K562 (cell line): Measurements from ENCODE around the gene MAST4. TPM values are rescaled to one million over a fixed set of nuclear protein-coding genes. Genes with fewer than 3 reads are reported as not detected.

Source experiments
- C11orf30 ChIP-seq: fragments of 450-650 bp; IDR thresholded peaks from 2 replicates; pipeline ENCODE4 v1.6.1; 2016; ENCODE audit warnings: low read depth, mild to moderate bottlenecking
- ILF3 ChIP-seq: fragments of 450-650 bp; IDR thresholded peaks from 2 replicates; pipeline ENCODE4 v1.6.1; 2018; ENCODE audit warnings: antibody characterized with exemption, mild to moderate bottlenecking, moderate library complexity, borderline replicate concordance
- POLR3A ChIP-seq: IDR thresholded peaks from 2 replicates; pipeline ENCODE4 v1.6.1; 2011; ENCODE audit warnings: borderline replicate concordance, mild to moderate bottlenecking, moderate library complexity; ENCODE audit not compliant: insufficient read length, insufficient read depth; ENCODE audit errors: extremely low read depth
- RBM22 ChIP-seq: fragments of 200-400 bp; formaldehyde crosslinking; IDR thresholded peaks from 2 replicates; pipeline ENCODE4 v1.6.1; 2018; ENCODE audit warnings: low read length, low read depth; ENCODE audit not compliant: poor library complexity, severe bottlenecking
- polyA plus RNA-seq, 8 experiments: library from polyadenylated mRNA; depleted of rRNA in 4 of 8; stranded (reverse) in 5 of 8; unstranded in 3 of 8; fragments of >200 nt; fragmentation: Nextera tagmentation in 2 of 8; fragmentation: Illumina TruSeq in 1 of 8; extraction: Ambion mirVana in 2 of 8; extraction: Trizol in 1 of 8; gene quantifications; 2 replicates each; pipeline versions ENCODE4 v1.2.1 to v1.2.3, GENCODE V29; 2011 to 2014; ENCODE audit warnings: inconsistent platforms in 1 of 8, missing spikeins in 1 of 8
- total RNA-seq, 7 experiments: library from RNA; depleted of rRNA in 6 of 7; stranded (reverse); fragments of >200 nt in 6 of 7; fragmentation: Illumina TruSeq in 2 of 7; extraction: Trizol in 2 of 7; gene quantifications; 2 replicates each; pipeline versions ENCODE4 v1.2.1 to v1.2.3, GENCODE V29; 2011 to 2021; ENCODE audit warnings: low replicate concordance in 1 of 7
- TF ChIP-seq, protein P1 (sequence below): fragments of 450-650 bp; IDR thresholded peaks from 2 replicates; pipeline ENCODE4 v1.6.1; 2016; ENCODE audit warnings: mild to moderate bottlenecking, moderate library complexity
- TF ChIP-seq, protein P2 (sequence below), 2 experiments: fragments of 450-650 bp; formaldehyde crosslinking in 1 of 2; IDR thresholded peaks; 2 replicates each; pipeline versions ENCODE4 v1.4.0 to v1.6.1; 2014 to 2020; ENCODE audit warnings: mild to moderate bottlenecking in 2 of 2, borderline replicate concordance in 1 of 2, low read depth in 1 of 2

MAST4 gene
- total and polyA plus RNA-seq, 9 of the 15 experiments (the other 6 are each of a cell fraction or from before 2014, with no cell fraction given): 0.88 to 10.1 (median 5.2) TPM

DNA sequence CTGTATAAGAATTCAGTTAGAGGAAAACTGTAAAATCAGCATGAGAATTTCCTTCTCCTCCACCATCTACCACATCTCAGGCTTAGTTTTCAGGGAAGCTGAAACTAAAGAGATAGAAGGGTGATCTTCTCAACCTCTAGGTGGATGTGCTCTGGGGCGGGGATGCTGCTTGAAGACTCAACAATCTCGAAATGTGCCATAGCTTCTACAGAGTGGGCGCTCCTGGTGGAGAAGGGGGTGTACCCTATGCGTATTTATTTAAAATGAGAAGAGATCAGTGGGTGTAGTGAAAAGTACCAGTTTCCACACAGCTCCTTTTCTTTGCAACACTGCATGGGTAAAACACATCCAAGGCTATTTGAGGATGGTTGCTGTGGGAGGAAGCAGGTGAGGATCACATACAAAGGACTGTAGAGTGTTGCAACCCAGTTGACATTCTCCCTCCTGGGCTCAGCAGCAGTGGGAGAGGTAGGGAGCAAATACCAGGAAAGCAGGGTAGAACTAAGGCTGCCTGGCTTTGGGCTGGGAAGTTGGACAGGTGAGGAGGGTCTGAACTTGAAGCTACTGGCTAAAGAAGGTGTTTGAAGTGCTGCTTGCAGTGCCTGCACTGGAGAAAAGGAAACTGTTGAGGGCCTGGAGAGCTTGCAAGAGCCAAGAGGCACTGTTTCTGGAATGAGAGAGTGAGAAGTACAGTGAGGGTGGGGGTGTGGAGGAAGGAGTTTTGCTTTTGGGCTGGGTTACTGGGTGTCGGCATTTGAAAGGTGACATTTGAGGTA is 73.1 kb downstream of the MAST4 start (continued):
- TF ChIP-seq, protein P1, sequence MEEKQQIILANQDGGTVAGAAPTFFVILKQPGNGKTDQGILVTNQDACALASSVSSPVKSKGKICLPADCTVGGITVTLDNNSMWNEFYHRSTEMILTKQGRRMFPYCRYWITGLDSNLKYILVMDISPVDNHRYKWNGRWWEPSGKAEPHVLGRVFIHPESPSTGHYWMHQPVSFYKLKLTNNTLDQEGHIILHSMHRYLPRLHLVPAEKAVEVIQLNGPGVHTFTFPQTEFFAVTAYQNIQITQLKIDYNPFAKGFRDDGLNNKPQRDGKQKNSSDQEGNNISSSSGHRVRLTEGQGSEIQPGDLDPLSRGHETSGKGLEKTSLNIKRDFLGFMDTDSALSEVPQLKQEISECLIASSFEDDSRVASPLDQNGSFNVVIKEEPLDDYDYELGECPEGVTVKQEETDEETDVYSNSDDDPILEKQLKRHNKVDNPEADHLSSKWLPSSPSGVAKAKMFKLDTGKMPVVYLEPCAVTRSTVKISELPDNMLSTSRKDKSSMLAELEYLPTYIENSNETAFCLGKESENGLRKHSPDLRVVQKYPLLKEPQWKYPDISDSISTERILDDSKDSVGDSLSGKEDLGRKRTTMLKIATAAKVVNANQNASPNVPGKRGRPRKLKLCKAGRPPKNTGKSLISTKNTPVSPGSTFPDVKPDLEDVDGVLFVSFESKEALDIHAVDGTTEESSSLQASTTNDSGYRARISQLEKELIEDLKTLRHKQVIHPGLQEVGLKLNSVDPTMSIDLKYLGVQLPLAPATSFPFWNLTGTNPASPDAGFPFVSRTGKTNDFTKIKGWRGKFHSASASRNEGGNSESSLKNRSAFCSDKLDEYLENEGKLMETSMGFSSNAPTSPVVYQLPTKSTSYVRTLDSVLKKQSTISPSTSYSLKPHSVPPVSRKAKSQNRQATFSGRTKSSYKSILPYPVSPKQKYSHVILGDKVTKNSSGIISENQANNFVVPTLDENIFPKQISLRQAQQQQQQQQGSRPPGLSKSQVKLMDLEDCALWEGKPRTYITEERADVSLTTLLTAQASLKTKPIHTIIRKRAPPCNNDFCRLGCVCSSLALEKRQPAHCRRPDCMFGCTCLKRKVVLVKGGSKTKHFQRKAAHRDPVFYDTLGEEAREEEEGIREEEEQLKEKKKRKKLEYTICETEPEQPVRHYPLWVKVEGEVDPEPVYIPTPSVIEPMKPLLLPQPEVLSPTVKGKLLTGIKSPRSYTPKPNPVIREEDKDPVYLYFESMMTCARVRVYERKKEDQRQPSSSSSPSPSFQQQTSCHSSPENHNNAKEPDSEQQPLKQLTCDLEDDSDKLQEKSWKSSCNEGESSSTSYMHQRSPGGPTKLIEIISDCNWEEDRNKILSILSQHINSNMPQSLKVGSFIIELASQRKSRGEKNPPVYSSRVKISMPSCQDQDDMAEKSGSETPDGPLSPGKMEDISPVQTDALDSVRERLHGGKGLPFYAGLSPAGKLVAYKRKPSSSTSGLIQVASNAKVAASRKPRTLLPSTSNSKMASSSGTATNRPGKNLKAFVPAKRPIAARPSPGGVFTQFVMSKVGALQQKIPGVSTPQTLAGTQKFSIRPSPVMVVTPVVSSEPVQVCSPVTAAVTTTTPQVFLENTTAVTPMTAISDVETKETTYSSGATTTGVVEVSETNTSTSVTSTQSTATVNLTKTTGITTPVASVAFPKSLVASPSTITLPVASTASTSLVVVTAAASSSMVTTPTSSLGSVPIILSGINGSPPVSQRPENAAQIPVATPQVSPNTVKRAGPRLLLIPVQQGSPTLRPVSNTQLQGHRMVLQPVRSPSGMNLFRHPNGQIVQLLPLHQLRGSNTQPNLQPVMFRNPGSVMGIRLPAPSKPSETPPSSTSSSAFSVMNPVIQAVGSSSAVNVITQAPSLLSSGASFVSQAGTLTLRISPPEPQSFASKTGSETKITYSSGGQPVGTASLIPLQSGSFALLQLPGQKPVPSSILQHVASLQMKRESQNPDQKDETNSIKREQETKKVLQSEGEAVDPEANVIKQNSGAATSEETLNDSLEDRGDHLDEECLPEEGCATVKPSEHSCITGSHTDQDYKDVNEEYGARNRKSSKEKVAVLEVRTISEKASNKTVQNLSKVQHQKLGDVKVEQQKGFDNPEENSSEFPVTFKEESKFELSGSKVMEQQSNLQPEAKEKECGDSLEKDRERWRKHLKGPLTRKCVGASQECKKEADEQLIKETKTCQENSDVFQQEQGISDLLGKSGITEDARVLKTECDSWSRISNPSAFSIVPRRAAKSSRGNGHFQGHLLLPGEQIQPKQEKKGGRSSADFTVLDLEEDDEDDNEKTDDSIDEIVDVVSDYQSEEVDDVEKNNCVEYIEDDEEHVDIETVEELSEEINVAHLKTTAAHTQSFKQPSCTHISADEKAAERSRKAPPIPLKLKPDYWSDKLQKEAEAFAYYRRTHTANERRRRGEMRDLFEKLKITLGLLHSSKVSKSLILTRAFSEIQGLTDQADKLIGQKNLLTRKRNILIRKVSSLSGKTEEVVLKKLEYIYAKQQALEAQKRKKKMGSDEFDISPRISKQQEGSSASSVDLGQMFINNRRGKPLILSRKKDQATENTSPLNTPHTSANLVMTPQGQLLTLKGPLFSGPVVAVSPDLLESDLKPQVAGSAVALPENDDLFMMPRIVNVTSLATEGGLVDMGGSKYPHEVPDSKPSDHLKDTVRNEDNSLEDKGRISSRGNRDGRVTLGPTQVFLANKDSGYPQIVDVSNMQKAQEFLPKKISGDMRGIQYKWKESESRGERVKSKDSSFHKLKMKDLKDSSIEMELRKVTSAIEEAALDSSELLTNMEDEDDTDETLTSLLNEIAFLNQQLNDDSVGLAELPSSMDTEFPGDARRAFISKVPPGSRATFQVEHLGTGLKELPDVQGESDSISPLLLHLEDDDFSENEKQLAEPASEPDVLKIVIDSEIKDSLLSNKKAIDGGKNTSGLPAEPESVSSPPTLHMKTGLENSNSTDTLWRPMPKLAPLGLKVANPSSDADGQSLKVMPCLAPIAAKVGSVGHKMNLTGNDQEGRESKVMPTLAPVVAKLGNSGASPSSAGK: no peak
- TF ChIP-seq RBM22 (no peak), ILF3 (no peak), POLR3A (no peak), C11orf30 (no peak)
- TF ChIP-seq, protein P2, sequence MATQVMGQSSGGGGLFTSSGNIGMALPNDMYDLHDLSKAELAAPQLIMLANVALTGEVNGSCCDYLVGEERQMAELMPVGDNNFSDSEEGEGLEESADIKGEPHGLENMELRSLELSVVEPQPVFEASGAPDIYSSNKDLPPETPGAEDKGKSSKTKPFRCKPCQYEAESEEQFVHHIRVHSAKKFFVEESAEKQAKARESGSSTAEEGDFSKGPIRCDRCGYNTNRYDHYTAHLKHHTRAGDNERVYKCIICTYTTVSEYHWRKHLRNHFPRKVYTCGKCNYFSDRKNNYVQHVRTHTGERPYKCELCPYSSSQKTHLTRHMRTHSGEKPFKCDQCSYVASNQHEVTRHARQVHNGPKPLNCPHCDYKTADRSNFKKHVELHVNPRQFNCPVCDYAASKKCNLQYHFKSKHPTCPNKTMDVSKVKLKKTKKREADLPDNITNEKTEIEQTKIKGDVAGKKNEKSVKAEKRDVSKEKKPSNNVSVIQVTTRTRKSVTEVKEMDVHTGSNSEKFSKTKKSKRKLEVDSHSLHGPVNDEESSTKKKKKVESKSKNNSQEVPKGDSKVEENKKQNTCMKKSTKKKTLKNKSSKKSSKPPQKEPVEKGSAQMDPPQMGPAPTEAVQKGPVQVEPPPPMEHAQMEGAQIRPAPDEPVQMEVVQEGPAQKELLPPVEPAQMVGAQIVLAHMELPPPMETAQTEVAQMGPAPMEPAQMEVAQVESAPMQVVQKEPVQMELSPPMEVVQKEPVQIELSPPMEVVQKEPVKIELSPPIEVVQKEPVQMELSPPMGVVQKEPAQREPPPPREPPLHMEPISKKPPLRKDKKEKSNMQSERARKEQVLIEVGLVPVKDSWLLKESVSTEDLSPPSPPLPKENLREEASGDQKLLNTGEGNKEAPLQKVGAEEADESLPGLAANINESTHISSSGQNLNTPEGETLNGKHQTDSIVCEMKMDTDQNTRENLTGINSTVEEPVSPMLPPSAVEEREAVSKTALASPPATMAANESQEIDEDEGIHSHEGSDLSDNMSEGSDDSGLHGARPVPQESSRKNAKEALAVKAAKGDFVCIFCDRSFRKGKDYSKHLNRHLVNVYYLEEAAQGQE (IDR thresholded peaks at IDR 0.05; ENCODE audit: borderline replicate concordance): no peak
- TF ChIP-seq, protein P2 (CRISPR knock-in tag; IDR thresholded peaks at IDR 0.05; ENCODE audit: low read depth): no peak
